D721Med (cell line): ENCODE measurements around the gene PRXL2B.

Experiments
- DNase-seq: peaks from one replicate; pipeline ENCODE4 v3.0.0; 2011; ENCODE audit warnings: low spot score; ENCODE audit not compliant: insufficient read length
- FAIRE-seq: peaks from 2 replicates; lab custom pipeline; 2011; peaks lifted over from hg19 to GRCh38; lab: Jason Lieb, UNC
- TF ChIP-seq, protein P1 (sequence below): IDR thresholded peaks from 2 replicates; pipeline ENCODE4 v1.5.1; 2012; ENCODE audit warnings: mild to moderate bottlenecking, control low read depth; ENCODE audit not compliant: insufficient read depth; ENCODE audit errors: missing control alignments

Gene PRXL2B

GRCh38 chr1:2541619-2542245 lies 44.8 kb upstream of the PRXL2B start:
- DNase-seq, result no peak
- FAIRE-seq, result no peak
- TF ChIP-seq, protein P1, sequence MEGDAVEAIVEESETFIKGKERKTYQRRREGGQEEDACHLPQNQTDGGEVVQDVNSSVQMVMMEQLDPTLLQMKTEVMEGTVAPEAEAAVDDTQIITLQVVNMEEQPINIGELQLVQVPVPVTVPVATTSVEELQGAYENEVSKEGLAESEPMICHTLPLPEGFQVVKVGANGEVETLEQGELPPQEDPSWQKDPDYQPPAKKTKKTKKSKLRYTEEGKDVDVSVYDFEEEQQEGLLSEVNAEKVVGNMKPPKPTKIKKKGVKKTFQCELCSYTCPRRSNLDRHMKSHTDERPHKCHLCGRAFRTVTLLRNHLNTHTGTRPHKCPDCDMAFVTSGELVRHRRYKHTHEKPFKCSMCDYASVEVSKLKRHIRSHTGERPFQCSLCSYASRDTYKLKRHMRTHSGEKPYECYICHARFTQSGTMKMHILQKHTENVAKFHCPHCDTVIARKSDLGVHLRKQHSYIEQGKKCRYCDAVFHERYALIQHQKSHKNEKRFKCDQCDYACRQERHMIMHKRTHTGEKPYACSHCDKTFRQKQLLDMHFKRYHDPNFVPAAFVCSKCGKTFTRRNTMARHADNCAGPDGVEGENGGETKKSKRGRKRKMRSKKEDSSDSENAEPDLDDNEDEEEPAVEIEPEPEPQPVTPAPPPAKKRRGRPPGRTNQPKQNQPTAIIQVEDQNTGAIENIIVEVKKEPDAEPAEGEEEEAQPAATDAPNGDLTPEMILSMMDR, result no peak

DNA sequence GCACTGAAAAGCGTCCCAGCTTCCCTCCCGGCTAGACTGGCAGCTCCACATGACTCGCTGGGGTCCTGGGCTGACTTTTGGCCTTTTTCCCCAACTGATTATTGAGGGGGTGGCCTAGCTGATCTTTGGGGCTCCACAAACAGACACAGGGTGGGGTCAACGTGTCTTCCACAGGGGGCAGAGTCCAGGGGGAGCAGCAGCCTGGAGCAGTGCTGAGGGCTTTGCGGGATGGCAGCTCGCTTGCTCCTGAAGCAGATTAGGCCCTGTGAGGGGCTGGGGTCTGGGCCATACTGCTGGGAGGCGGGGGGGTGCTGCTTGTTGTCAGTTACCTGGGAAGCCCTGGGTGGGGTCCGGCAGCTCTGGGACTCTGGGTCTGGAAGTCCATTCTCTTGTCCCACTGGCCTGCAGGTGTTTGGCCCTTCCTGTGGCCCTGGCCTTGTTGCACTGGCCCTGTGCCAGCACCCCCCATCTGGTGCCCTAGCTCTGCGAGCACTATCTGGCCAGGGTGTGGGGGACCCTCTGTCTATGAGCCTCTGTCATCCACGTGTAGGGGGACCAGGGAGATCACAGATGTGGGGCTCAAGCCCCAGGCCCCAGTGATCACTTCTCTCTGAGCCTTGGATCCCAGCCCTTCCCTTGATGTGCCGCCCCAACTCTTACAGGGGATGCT lies 44.2 kb upstream of the PRXL2B start:
- FAIRE-seq (no peak), DNase-seq (no peak)
- TF ChIP-seq, protein P1, result no peak

- DNase-seq (no peak), FAIRE-seq (no peak)
- TF ChIP-seq, protein P1, result no peak
These were observed 43.0 kb upstream of the PRXL2B start for GRCh38 chr1:2543543-2544092.

DNA sequence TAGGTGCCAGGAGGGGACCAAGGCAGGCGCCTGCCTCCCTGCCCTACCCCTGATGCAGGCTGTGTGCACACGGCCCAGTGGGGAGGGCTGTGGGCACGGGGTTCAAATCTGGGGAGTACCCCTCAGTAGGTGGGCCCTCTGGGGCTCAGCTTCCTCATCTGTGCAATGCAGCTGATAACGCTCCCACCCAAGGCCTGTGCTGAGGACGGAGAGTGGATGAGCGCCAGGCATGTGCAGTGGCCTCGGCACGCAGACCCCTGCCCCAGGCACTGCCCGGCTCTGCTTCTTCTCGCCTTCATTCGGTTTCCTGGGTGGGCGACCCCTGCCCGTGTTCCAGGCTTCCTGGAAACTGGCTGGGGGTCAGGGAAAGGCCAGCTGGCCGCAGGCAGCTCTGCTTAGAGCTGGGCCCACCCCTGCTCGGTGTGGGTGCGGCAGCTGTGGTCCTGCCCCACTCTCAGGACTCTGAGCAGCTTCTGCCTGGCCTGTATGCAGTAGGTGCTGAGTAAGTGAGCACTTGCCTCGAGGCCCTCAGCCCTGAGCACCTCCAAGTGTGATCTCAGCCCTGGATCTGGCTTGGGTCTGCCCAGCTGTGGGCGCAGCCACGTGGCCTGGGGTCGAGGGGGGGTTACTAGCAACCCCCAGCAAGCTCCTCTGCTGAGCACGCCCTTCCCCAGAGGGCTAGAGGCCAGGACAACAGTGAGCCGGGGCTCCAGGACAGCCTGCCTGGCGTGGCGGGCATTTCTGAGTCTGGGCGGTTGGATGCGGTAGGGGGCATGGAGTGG lies 42.3 kb upstream of the PRXL2B start:
- FAIRE-seq (no peak), DNase-seq (no peak)
- TF ChIP-seq, protein P1, result no peak

DNA sequence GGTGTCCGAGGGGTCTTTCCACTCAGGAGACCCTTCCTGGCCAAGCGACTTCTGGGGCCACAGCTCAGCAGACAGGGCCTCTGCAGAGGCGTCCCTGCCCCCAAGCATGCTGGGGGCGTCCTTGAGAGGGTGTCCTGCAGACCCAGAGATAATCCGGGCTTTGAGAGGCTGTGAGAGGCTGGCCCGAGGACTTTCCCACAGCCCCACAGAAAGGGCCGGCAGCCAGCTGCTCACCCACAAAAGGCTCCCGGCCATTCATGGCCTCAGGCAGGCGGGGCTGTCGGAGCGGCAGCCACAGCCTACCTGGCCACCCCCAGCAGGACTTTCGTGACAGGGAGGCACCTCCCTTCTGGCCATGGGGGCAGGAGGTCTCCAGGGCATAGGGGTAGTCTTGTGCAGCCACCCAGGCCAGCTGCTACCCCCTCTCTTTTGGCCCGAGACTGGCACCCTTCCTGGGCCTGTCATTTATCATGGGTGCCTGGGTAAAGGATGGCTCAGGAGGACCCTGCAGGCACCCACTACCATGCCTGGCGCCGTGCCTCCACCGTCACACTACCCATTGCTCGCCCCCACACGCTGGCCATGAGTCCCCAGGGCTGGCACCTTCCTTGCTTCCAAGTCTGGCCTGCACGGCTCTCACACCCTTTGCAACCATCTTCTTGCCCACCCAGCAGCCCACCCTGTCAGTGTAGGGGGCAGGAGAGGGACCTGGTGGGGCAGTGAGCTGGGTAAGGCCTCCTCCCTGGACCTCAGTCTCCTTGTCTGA lies 41.5 kb upstream of the PRXL2B start:
- no peak for FAIRE-seq
- TF ChIP-seq, protein P1, result no peak
- no peak for DNase-seq

DNA sequence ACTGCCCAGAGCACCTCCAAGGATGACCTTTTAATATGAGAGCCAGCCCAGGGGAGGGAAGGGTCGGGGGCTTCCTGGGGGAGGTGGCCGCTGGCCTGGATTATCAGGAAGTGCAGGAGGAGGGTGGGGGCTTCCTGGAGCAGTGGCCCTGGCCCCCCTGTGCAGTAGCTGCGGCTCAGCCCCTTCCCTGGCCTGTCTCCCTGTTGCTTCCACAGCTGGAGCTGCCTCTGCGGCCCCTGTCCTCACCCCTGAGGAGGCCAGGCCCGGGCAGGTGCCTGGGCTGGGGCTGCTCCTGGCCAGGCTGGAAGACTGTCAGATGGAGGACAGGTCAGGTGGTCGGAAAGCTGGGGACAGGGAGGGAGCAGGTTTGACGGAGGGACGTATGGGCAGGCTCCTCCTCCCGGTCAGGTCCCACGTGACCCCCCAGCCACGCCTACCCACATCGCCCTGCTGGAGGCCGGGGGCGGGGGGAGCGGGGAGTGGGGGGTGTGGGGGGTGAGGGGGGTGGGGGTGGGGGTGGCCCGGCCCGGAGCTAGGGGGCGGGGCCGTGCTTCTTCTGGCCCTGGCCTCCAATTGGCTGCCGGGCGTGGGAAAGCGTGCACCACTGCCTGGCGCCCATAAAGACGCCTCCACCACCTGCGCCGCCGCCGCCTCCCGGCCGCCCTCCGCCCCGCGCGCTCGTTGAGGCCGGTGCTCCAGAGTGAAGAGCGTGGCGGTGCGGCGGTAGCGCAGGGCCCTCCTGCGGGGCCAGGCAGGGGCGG lies 40.6 kb upstream of the PRXL2B start:
- TF ChIP-seq, protein P1, result no peak
- no peak for FAIRE-seq
- DNase-seq, result peak; percentile 86
